Activated CD4-positive, alpha-beta T cell treated with anti-CD3 and anti-CD28 coated beads, Interleukin-10, Interleukin-2, amounts not matched to agents 100 ng/mL and 50 ng/mL, durations not matched to agents 16 hours and 8 hours (primary cell): ENCODE measurements around the gene SH3BGR.
"Not testable (repeated sequence)": the region's sequence is repeated elsewhere in the genome, so short reads cannot be mapped to it uniquely, and the experiment has no call there.

ENCODE experiments used
- DNase-seq: peaks from one replicate; pipeline ENCODE4 v3.0.0-alpha.2; 2020

Gene SH3BGR

DNA sequence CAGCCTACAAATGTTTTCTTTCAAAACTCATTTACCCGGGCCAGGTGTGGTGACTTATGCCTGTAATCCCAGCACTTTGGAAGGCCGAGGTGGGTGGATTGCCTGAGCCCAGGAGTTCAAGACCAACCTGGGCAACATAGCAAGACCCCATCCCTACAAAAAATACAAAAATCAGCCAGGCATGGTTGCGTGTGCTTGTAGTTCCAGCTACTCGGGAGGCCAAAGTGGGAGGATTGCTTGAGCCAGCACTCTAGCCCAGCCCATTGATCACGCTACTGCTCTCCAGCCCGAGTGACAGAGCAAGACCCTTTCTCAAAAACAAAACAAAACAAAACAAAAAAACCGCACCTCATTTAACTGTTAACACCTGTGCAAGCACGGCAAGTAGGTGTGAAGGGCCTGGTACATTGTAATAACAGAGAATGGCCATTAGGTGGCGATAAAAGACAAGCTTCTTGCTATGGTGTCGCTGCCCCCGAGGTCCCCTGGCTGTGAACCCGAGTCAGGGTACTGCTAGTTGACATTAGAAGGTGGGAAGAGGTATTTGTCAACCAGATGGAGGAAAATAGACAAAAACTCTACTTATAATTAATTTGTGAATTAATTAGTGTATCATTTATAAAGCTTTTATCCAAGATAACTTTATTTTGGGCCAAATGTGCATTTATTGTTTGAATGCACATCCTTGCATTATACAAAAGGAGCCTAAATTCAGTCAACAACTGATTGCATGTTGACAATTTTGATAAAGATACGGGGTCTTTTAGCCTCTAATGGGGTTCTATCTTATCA lies 66.5 kb downstream of the SH3BGR start:
- peak; percentile 77 for DNase-seq

DNA sequence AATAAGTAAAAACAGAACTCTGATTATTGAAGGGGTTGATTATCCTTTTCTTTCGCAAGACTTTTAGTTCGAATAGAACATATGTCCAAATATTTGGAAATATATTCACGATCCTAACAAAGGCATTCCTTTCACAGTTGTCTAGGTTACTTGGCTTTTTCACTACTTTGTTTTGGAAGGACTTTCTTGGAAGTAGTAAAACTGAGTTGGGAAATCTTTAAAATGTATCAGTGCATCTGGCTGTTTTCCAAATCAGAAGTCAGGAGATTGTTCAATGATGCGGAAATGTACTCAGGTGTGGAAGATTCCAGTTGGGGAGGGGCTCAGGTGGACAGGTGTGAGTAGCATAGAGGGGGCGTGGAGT lies 67.1 kb downstream of the SH3BGR start:
- no peak for DNase-seq

DNA sequence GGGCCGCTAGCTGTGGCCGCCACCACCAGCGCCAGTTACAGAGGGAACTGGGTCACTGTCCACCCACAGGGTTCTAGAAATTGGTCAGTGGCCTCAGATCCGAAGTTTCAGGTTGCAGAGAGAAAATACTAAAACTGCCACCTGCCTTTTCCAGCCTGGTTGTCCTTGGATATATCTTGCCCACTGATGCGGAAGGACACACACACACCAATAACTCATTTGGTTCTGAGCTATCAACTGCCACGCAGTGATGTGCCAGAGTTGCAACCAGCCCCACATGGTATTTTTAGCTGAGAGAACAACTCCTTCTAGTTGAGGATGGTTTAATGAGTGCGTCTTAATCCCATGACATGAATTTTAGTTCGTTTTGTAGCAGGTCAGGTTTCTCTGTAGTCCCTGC lies 68.1 kb downstream of the SH3BGR start:
- no peak for DNase-seq

DNA sequence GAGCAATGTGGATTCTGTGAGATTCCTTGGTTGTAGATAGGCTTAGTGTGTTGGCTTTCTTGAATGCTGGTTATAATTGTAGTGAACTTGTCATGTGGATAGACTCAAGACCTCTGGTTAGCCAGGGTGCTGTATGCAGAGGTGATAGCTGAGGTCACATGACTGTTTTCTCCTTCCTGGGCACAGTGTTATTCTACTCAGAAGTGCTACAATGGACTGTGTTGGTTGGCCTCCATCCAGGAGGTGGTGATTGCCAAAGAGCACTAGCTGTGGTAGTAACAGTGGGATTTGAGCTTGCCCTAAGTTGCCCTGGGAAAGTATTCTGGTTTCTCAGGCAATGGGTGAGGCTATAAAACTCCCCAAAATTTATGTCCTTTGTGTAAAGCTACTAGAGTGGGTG lies 71.6 kb downstream of the SH3BGR start:
- no peak for DNase-seq

DNA sequence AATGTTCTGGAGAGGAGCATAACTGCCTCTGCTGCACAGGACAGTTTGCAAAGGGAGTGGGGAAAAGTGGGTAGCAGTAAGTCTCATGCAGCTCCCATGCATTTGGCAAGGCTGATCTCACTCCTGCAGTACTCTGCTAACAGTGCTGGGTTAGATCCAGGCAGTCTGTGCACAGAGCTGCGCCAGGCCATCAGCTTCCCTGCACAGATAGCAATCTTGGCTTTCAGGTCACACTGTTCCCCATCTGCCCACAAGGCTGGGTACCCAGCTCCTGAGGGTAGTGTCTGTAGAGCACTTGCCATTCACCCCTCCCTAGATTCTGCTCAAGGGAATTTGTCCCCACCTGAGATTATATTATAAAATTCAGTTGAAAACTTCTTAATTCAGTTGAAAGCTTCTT lies 72.1 kb downstream of the SH3BGR start:
- no peak for DNase-seq

DNA sequence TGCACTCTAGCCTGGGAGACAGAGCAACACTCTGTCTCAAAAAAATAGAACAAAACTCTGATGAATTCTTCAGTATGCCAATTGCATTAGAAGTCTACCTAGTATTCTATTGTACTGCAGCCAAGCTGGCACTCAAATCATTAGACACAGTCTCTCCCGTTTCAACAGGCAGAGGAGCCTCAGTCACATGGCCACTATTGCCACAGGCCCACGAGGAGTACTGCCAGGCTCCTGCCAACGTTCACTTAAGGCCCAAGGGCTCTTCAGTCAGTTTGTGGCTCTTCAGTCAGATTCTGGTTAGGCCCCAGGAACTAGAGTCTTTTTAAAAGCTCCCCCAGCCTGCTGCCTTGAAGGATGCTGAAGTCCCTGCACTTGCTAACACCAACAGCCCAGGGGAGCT lies 73.4 kb downstream of the SH3BGR start:
- no peak for DNase-seq

DNA sequence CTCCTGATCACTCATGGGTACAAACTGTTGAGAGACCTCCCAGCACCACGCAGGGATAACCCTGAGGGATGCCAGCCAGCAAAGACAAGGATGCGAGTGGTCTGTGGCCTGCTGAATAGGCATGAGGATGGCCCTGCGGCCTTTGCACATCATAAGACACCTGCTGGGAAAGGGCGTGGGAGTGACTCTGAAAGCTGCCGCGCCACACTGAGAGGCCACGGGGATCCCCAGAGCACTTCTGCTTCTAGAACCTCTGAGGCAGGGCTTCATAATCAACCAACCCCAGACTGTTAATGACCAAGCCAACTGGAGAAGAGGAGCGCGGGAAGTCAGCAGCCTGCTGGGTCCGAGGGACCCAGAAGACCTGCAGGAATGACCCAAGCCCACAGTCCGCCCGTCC lies 73.8 kb downstream of the SH3BGR start:
- no peak for DNase-seq

DNA sequence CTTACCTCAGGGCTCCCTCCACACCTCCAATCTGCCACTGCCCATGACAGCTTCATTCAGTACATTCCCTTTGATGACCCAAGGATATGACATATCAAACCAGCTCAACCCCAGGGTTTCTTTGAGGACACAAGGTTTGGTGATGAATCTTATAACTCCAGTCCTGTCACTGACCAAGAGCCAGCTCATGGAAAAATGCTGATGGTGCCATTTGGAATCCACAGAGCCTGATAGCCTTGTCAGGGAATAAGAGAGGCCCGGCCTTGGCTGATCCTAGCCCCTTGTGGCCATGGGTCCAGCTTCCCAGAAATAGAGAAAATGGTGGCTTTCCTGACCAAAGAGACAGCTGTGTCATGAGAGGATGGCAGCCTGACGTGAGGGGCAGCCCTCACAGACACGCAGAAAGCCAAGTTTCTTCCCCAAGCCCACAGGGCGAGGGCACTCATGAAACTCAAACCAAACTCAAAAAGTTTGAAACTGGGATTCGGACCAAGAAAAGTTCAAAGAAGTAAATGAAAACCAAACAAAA lies 75.4 kb downstream of the SH3BGR start:
- DNase-seq = no peak

DNA sequence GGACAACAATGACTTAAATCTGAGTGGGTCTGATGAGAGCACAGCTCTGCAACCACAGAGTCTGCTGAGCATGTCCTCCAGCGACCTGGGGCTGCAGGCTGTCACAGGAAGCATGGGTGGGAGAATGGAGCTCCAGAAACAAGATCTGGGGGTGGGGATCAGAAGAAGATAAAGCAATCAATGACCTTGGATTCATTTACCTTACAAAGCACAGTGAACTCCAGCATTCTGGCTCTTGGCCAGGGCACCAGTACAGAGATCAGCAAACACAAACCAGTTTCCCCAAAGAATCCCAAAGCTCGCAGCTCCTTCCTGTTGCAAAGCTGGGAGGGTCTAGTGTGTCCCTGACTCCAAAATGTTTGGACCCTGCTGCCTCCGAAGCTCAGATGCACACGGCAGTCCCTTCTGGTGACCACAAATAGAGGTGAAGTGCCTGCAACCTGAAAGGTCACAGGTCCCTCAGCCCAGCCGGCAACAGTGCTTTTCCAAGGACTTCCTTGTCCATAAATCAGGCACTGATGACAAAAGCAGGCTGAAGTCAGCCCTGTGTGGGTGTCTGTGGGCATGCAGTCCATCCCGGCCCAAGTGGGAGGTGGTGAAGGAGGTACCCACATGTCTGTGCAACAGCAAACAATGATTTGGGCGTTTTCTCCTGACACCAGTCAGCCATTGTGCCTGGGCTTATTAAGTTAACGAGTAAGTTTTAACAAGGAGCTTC lies 76.1 kb downstream of the SH3BGR start:
- no peak for DNase-seq

DNA sequence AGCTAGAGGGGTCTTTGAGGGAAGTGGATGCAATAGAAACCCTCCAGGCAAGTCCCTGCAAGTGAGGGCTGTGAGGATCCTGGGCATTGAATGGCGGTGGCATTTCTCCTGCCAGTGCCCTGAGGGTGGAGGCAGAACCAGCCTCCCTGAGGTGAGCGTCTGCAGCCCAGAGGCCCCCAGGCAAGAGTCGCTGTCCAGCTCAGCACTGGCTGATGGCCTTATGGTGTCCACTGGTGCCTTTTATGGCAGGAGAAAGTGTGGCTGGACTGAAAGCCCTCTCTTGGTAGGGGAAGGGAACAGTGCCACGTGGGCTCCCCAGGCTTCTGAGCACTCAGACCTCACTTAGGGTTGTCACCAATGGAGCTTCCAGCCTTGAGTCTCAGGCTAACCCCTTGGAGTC lies 77.3 kb downstream of the SH3BGR start:
- no peak for DNase-seq

DNA sequence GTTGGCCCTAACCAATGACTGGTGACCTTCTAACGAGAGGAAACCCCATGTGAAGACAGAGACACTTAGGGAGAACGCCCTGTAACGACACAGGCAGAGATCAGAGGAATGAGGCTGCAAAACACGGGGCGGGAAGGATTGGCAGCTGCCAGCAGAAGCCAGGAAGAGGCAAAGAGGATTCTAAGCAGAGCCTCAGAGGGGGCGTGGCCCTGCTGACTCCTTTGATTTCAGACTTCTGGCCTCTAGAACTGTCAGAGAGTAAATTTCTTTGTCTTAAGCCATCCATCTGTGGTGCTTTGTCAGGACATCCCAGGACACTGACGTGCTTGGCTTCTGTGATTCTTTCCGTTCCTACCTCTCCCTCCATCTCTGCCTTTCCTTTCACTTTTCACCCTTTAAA lies 79.3 kb downstream of the SH3BGR start:
- no peak for DNase-seq

DNA sequence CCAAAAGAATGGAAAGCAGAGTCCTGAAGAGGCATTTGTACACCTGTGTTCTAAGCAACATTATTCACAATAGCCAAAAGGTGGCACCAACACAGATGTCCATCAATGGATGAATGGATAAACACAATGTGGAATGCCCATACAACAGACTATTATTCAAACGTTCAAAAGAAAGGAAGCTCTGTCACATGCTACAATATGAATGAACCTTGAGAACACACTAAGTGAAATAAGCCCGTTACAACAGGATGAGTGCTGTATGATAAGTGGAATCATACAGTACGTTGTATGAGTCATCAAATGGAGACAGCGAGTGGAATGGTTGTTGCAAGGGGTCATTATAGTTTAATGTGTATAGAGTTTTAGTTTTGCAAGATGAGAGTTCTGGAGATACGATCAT lies 80.1 kb downstream of the SH3BGR start:
- DNase-seq = no peak

DNA sequence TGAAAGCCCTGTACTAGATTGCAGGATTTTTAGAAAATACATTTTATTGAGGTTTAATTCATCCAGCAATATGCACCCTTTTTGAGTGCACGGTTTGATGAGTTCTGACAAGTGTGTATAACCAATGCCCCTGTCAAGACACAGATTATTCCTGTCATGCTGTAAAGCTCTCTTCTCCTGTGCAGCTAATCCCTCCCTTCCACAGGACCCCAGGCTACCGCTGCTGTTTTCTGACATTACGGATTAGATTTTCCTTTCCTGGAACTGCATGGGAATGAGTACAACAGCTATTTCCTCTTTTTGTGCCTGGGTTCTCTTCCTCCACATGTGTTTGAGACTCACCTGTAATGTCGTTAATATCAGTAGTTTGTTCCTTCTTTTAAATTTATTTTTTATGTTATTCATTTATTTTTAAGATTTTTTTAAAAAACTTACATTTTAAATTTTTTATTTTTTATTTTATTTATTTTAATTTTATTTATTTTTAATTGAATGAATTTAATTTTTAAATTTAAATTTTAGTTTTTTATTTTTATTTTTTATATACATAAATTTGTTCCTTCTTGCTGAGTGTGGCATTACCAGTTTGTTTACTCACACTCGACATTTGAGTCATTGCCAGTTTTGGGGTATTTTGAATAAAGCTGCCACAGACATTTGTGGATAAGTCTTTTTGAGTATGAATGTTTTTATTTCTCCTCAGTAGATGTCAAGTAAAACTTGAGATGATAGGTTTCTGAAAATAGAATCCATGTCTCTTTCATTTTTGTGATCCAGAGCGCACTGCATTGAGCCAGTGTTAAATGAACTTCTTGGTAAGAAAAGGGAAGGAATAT lies 82.0 kb downstream of the SH3BGR start:
- no peak for DNase-seq

DNA sequence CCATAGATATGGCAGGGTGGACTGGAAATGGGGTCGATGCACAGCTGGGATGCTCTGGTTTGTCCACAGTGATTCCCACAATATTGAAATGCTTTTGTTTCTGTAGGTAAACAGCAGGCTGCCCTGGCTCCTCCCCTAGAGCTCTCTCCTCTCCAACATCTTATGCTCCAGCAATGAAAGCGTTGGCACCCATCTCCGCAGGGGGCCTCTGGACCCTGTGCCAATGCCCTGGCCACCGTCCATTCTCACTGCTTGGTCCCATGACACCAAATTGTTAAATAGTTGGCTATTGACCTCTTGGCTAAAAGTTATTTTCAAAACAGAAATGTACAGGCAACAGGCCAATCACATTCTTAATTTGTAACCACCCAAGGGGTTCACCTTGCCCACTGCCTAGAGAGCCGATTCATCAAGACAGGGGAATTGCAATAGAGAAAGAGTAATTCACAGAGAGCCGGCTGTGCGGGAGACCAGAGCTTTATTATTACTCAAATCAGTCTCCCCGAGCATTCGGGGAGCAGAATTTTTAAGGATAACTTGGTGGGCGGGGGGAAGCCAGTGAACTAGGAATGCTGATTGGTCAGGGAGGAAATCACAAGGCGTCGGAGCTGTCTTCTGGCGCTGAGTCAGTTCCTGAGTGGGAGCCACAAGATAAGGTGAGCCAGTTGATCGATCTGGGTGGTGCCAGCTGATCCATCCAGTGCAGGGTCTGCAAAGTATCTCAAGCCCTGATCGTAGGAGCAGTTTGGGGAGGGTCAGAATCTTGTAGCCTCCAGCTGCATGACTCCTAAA lies 84.1 kb downstream of the SH3BGR start:
- DNase-seq = no peak

DNA sequence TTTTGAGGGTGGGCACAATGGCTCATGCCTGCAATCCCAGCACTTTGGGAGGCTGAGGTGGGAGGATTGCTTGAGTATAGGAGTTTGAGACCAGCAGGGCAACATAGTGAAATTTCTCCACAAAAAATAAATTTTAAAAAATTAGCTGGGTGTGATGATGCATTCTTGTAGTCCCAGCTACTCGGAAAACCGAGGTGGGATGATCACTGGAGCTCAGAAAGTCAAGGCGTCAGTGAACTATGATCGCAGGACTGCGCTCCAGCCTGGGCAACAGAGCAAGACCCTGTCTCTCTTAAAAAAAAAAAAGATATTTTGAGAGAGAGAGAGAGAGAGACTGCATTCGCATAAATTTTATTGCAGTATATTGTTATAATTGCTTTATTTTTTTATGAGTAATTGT lies 85.1 kb downstream of the SH3BGR start:
- DNase-seq = no peak

DNA sequence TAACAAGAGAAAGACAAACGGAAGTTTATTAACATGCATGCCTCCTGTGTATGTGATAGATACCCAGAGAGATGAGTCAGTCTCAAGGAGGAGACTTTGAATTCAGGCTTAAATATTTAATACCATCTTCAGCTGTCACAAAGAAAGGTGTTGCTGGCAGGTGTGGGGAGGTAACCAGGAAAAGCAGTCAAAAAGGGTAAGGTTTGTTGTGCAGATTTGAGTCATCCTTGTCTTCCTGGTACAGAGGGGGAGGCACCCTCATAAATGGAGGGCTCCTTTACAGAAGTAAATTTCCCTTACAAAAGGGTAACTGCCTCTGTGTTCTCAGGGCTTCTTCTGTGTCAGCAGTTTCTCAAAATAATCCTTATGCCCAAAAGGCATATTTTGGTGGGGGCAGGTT lies 85.8 kb downstream of the SH3BGR start:
- DNase-seq = no peak

DNA sequence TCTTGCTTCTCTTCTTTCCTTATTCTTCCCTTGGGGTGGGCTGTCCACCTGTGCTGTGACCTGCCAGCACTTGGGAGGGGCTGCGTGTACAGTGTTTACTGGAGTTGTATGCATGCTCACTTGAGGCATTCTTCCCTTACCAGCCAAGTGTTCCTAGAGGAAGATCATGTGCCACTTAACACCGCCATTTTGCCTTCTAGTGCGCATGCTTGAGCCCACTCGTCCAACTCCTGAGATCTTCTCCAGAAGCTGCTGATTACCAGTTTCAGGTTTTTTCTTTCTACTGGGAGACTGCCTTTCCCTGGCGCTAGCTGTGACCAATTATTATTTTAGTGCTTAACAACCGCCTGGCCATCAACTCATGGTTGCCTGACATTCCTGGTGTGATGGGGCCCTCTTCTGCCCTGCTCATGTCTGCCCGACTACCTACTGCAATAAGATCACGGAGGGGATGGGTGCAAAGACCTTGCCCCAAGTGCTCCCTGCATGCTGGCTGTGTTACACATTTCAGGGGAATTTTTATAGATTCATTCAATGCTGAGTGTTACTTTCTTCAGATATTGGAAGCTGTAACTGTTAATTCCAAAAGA lies 86.8 kb downstream of the SH3BGR start:
- DNase-seq = no peak

DNA sequence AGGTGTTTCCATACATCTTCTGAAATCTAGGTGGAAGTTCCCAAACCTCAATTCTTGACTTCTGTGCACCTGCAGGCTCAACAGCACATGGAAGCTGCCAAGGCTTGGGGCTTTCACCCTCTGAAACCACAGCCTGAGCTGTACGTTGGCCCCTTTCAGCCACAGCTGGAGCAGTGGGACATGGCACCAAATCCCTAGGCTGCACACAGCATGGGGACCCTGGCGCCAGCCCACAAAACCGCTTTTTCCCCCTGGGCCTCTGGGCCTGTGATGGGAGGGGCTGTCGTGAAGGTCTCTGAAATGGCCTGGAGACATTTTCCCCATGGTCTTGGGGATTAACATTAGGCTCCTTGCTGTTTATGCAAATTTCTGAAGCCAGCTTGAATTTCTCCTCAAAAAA lies 88.6 kb downstream of the SH3BGR start:
- not testable (repeated sequence) for DNase-seq

DNA sequence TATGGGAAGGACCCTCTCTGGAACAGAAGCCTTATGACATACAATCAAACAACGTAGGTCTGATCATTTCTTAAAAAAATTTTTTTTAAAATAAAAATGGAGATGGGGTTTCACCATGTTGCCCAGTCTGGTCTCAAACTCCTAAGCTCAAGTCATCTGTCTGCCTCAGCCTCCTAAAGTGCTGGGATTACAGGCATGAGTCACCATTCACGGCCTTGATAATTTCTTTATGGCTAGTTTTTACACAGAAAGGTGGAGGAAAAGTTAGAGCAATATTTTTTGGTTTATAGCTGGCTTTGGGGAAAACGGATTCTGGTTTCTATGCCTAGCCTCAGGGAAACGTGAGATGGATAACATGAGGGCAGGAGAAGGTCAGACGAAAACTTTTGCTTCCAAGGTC lies 91.0 kb downstream of the SH3BGR start:
- no peak for DNase-seq

DNA sequence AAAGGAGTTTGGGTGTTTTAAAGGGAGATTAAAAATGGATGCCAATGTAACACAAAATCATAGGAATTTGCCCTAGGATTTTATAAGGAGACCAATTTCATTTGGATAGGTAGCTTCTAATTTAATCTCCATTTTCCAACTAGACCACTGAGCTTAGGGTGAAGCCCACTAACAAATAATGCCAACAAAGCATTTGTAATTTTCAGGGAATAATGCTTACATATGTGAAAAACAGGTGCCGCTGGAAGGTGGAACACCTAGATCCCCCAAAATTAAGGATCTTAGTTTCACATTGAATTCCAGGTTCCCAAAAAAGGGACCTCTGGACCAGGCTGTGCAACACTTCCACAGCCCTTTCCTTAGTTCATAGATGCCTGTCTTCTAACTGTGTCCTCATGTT lies 94.8 kb downstream of the SH3BGR start:
- DNase-seq = no peak

DNA sequence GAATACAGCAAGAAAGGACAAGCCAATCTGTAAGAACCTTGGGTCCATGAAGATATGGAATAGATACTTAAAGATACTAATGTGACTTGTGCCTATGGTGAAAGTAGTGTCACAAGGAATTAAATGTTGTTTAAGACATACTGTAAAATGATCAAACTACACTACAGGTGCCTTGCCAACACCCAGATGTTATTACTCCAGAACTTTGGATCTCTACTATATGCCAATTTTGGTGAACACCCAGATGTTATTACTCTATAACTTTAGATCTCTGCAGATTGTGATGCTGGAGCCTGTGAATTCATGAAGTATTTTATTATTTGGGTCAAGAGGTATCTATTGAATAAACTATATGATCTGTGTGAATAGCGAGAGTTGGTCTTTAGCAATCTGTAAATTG lies 101.1 kb downstream of the SH3BGR start:
- DNase-seq = no peak

DNA sequence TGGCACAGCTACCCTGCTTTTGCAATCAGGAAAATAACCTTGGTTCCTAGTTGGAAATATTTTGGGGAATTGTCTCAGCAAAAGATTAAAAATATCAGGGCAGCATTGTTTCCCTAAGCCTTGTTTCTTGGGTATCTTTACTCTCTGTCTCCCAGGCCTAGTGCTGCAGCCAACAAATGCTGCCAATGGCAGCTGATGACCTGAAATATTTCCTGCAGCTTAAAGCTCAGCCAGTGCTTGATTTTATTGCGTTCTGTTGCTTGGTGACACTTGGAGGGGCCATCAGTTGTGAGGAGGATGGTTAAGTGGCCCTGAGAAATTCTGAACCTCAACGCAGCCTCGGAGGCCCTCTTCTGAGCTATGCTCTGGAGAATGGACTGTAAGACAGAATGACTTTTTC lies 101.6 kb downstream of the SH3BGR start:
- DNase-seq = no peak
